PC-9 (cell line): Measurements from ENCODE around the gene NPFFR2.

Experiments
- CTCF ChIP-seq: fragments of 200-600 bp; sonication (generic); conservative IDR thresholded peaks from 2 replicates; pipeline ENCODE4 v1.6.1; 2017; ENCODE audit warnings: mixed run types, antibody characterized with exemption, mild to moderate bottlenecking, moderate library complexity
- EZH2 ChIP-seq: fragments of 200-600 bp; sonication (generic); IDR thresholded peaks from 2 replicates; pipeline ENCODE4 v1.8.0; 2017; ENCODE audit warnings: antibody characterized with exemption, low read depth

- no peak for TF ChIP-seq CTCF
- TF ChIP-seq EZH2: no peak
These were observed 36.5 kb upstream of the NPFFR2 start for GRCh38 chr4:71995297-71995696.
